Parathyroid adenoma (tissue), 2 donors: ENCODE data around the gene C17orf100.

Source experiments
- H2AFZ ChIP-seq: fragments of 300-600 bp; sonication (generic); one replicate; pipeline ENCODE4 v1.7.0; 2017; ENCODE audit warnings: antibody characterized with exemption, mild to moderate bottlenecking
- H3K27ac ChIP-seq: fragments of 300-600 bp; sonication (generic); one replicate; pipeline ENCODE4 v1.7.0; 2017
- H3K27me3 ChIP-seq: fragments of 300-600 bp; sonication (generic); one replicate; pipeline ENCODE4 v1.7.0; 2017; ENCODE audit warnings: low read length; ENCODE audit not compliant: control insufficient read depth, insufficient read depth
- H3K36me3 ChIP-seq: fragments of 300-600 bp; sonication (generic); one replicate; pipeline ENCODE4 v1.7.0; 2017; ENCODE audit warnings: low read length; ENCODE audit not compliant: control insufficient read depth, insufficient read depth
- H3K4me1 ChIP-seq: fragments of 300-600 bp; sonication (generic); one replicate; pipeline ENCODE4 v1.7.0; 2017; ENCODE audit warnings: control low read depth
- H3K4me2 ChIP-seq: fragments of 300-600 bp; sonication (generic); one replicate; pipeline ENCODE4 v1.7.0; 2017; ENCODE audit warnings: low read length
- H3K4me3 ChIP-seq: fragments of 300-600 bp; sonication (generic); one replicate; pipeline ENCODE4 v1.7.0; 2017; ENCODE audit warnings: low read depth, low read length
- H3K79me2 ChIP-seq: fragments of 300-600 bp; sonication (generic); one replicate; pipeline ENCODE4 v1.7.0; 2017; ENCODE audit warnings: control low read depth
- H3K9ac ChIP-seq: fragments of 300-600 bp; sonication (generic); one replicate; pipeline ENCODE4 v1.7.0; 2017; ENCODE audit warnings: mild to moderate bottlenecking
- H3K9me3 ChIP-seq: fragments of 300-600 bp; sonication (generic); one replicate; pipeline ENCODE4 v1.7.0; 2017; ENCODE audit warnings: low read length; ENCODE audit not compliant: control insufficient read depth
- TF ChIP-seq, protein P1 (sequence below): fragments of 300-600 bp; sonication (generic); IDR thresholded peaks from one replicate; pipeline ENCODE4 v1.7.0; 2017; ENCODE audit warnings: antibody characterized with exemption, mild to moderate bottlenecking
- donor health status: primary hyperparathyroidism.

The C17orf100 gene

DNA sequence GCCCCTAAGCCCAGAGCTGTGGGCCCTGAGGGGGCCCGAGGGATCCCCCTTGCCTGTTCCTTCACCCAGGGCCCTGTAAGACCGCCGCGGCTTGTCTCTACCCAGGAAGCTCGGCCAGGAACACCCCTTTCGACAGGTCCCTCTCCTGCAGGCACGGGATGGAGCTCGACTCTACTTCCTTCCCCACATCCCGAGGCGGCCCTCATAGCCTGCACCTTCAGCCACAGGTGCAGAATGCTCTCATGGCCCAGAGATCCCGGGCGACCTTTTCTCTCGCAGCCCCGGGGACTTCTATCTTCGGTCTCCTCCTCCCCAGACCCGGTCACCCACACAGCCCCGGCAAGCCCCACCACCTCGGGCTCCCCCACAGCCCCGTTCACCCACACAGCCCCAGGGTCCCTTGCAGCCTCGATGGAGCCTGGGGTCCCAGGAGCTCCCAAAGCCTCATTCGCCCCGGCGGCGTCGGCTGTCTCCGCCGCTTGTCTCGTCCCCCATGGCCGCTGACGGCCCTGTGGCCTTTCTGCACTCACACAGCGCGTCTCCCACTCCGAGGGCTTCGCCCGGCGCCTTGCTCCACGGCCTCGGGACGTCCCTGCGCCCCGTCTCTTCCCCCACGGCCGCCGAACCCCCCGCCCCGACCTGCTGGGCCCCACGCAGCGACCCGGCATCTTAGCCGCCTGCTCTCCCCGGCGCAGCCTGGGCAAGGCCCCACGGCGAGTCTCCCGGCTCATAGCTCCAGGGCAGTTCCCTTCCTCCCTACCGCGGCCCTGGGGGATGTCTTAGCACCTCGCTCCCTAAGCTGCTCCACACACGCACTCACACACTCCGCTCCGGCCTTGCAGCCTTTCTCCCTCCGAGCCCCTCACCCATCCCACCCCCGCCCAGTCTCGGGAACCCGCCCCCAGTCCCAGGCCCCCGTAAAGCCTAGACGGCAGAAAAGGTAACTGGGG, 11.7 kb upstream of the C17orf100 start:
- peak overlapping the region; percentile 99 for H2AFZ ChIP-seq
- H3K79me2 ChIP-seq, result peaks cover 10% of the 10 kb centered on the region
- TF ChIP-seq, protein P1, sequence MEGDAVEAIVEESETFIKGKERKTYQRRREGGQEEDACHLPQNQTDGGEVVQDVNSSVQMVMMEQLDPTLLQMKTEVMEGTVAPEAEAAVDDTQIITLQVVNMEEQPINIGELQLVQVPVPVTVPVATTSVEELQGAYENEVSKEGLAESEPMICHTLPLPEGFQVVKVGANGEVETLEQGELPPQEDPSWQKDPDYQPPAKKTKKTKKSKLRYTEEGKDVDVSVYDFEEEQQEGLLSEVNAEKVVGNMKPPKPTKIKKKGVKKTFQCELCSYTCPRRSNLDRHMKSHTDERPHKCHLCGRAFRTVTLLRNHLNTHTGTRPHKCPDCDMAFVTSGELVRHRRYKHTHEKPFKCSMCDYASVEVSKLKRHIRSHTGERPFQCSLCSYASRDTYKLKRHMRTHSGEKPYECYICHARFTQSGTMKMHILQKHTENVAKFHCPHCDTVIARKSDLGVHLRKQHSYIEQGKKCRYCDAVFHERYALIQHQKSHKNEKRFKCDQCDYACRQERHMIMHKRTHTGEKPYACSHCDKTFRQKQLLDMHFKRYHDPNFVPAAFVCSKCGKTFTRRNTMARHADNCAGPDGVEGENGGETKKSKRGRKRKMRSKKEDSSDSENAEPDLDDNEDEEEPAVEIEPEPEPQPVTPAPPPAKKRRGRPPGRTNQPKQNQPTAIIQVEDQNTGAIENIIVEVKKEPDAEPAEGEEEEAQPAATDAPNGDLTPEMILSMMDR, result no peak
- peaks cover 6% of the 10 kb centered on the region for H3K4me1 ChIP-seq
- H3K9ac ChIP-seq, result peak overlapping the region; percentile 89
- H3K4me2 ChIP-seq, result peak overlapping the region; percentile 98
- peak overlapping the region; percentile 83 for H3K4me3 ChIP-seq
- H3K36me3 ChIP-seq, result no peaks in the 10 kb centered on the region
- no peaks in the 10 kb centered on the region for H3K9me3 ChIP-seq
- peak overlapping the region; percentile 95 for H3K27ac ChIP-seq
- H3K27me3 ChIP-seq, result no peaks in the 10 kb centered on the region

DNA sequence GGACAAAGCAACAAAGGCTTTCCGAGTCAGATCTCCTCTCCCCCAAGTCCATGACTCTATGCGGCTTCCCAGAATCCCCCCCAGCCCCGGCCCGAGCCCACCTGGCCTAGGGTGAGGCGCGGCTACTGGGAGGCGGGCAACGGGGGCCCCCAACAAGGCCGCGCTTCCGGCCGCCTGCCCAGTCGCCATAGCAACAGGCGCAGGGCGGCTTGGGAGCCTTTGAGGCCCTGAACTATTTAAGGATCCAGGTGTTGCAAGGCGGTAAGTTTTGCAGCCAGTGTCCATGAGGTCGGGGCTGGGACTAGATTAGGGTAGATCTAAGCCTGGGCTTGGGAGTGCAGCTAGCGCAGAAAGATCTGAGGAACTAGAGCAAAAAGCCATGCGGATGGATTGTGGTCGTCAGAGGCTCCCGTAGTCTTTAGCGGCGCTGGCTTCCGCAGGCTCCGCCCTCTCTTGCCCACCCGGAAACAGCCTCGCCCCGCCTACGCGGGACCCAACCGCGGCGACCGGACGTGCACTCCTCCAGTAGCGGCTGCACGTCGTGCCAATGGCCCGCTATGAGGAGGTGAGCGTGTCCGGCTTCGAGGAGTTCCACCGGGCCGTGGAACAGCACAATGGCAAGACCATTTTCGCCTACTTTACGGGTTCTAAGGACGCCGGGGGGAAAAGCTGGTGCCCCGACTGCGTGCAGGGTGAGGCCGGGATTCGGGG, 10.9 kb upstream of the C17orf100 start, which contains the start of the genes KIAA0753 and TXNDC17:
TSS of gene KIAA0753 (minus strand) at position 176 of the 711 bp plus-strand sequence. CDS start 5,608 bp downstream, outside the sequence.
TSS of gene TXNDC17 (plus strand) at position 525 of the 711 bp plus-strand sequence. CDS start at position 548, 23 bp downstream.
- Histone ChIP-seq H3K27ac (peak within 1 kb of the TSS; percentile 95), H3K9ac (peak within 1 kb of the TSS; percentile 89), H3K27me3 (no peaks in the 10 kb centered on the region)

DNA sequence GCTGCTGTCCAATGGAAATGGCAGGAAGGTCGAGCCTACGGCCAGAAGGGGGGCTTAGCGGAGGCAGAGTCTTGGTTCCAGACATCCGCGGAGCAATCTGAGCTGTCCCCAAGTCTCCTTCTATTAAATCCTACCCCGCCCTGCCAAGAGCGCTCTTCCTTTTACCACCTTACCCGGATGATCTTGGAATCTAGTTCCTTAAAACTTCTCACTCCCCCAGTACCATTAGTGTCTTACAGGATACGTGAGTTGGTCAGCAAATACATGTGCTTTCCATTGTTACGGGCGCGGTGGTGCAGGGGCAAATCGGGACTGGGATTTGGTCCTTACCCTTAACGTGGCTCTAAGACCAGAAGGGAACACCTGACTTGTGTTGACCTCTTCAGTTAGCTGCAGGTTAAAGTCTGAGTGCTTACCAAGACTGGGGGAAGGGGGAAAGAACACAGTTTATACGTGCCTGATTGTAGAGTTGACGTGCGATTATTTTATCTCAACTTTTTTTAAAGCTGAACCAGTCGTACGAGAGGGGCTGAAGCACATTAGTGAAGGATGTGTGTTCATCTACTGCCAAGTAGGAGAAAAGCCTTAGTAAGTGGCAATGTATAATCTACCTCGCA, 10.2 kb upstream of the C17orf100 start:
- peaks cover 10% of the 10 kb centered on the region for H3K79me2 ChIP-seq
- H3K9ac ChIP-seq, result peak overlapping the region; percentile 12
- H3K36me3 ChIP-seq, result no peaks in the 10 kb centered on the region
- no peaks in the 10 kb centered on the region for H3K27me3 ChIP-seq
- H3K4me1 ChIP-seq, result peaks cover 6% of the 10 kb centered on the region
- peak overlapping the region; percentile 98 for H3K4me2 ChIP-seq
- peak overlapping the region; percentile 83 for H3K4me3 ChIP-seq
- no peaks in the 10 kb centered on the region for H3K9me3 ChIP-seq
- TF ChIP-seq, protein P1, result no peak
- peak overlapping the region; percentile 95 for H3K27ac ChIP-seq
- H2AFZ ChIP-seq, result peak overlapping the region; percentile 99

More for the DNA sequence above, 10.9 kb upstream of the C17orf100 start, which contains the start of the genes KIAA0753 and TXNDC17:
- H3K9me3 ChIP-seq, result no peaks in the 10 kb centered on the region
- peak within 1 kb of the TSS; percentile 99 for H2AFZ ChIP-seq
- TF ChIP-seq, protein P1, result no peak
- H3K4me3 ChIP-seq, result peak within 1 kb of the TSS; percentile 83
- no peaks in the 10 kb centered on the region for H3K36me3 ChIP-seq
- H3K79me2 ChIP-seq, result peaks cover 10% of the 10 kb centered on the region
- peak within 1 kb of the TSS; percentile 98 for H3K4me2 ChIP-seq
- peaks cover 6% of the 10 kb centered on the region for H3K4me1 ChIP-seq

DNA sequence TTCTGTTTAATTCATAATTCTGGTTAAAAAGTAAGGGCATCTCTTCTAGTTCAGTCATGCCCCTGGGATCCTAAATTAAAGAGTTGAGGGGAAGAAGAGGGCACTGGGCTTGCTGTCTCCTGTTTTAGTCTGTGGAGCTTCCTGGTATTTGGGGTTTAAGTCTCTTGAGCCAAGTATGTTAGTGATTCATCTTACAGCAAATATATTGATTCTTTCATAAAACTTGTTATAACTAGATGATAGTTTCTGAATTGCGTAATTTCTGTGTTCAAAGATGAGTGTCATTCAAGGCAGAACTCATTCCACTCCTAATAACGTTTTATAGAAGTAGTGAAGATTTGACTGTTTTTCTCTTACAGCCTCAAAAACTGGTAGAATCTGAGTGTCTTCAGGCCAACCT, 9.0 kb upstream of the C17orf100 start:
- Histone ChIP-seq H3K27ac (no peak overlapping the region), H2AFZ (no peak overlapping the region), H3K27me3 (no peaks in the 10 kb centered on the region), H3K9ac (no peak overlapping the region), H3K9me3 (no peaks in the 10 kb centered on the region), H3K4me2 (no peak overlapping the region), H3K79me2 (peaks cover 14% of the 10 kb centered on the region), H3K4me3 (no peak overlapping the region), H3K36me3 (no peaks in the 10 kb centered on the region), H3K4me1 (peaks cover 6% of the 10 kb centered on the region)
- TF ChIP-seq, protein P1, result no peak
